Measurements from ENCODE around the gene S100A10.

The S100A10 gene

DNA sequence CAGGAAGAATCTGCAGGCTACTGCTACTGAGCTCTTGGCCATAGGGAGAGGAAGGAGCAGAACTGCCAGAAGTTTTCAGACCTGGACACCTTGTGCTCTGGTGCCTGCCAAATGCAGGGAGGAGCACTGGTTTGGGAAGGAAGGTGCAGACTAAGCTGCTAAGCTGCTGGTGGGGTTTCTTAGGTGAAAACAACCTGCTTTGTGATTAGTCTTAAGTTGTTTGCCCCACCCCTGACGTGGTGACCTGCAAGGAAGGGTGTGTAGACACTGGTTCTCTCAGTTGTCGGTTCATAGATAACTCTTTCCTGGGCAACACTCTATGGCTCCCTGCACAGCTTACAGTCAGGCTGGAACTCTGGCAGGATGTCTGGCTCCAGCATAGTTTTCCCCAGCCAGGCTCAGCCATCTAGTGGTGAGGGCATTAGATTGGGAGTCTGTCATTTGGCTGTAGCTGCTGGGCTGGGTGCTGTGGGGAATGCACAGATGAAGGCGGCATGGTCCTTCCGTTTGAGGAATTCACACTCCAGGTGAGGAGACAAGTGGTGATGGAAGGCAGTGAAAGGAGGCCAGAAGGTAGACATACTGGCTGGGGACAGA, 10.3 kb upstream of the S100A10 start:
- no peak for TF ChIP-seq JUND (IDR thresholded peaks at IDR 0.05; ENCODE audit: low read depth)
- in situ Hi-C loops (cut with HindIII; ENCODE audit: low pct_unique_long_range_greater_than_20kb, low sequenced_read_pairs) = no loop called here
- DNase-seq (ENCODE audit: low read depth in 1 of 2, low spot score in 1 of 2) = peak in 1 of 2 experiments; percentile 69

DNA sequence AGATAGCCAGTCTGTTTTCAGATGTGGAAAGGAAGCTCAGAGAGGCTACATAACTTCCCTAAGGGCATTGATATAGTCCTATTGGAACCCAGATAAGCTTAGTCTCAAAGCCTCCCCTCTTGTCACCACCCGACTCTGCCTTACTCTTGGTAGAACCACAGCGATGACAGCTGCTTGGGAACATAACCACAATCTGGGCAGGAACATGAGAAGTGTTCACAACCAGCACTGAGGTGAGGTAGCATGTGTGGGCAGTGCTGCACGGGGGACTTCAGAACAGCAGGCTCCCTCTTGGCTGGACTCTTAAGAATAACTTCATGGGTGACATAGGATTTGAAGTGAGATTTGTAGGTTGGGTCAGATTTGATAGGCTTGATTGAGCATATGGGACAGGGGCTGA, 9.3 kb upstream of the S100A10 start:
- DNase-seq (ENCODE audit: low read depth in 1 of 2, low spot score in 1 of 2) = no peak
- TF ChIP-seq JUND (IDR thresholded peaks at IDR 0.05; ENCODE audit: low read depth) = no peak
- in situ Hi-C loops (cut with HindIII; ENCODE audit: low pct_unique_long_range_greater_than_20kb, low sequenced_read_pairs) = no loop called here

DNA sequence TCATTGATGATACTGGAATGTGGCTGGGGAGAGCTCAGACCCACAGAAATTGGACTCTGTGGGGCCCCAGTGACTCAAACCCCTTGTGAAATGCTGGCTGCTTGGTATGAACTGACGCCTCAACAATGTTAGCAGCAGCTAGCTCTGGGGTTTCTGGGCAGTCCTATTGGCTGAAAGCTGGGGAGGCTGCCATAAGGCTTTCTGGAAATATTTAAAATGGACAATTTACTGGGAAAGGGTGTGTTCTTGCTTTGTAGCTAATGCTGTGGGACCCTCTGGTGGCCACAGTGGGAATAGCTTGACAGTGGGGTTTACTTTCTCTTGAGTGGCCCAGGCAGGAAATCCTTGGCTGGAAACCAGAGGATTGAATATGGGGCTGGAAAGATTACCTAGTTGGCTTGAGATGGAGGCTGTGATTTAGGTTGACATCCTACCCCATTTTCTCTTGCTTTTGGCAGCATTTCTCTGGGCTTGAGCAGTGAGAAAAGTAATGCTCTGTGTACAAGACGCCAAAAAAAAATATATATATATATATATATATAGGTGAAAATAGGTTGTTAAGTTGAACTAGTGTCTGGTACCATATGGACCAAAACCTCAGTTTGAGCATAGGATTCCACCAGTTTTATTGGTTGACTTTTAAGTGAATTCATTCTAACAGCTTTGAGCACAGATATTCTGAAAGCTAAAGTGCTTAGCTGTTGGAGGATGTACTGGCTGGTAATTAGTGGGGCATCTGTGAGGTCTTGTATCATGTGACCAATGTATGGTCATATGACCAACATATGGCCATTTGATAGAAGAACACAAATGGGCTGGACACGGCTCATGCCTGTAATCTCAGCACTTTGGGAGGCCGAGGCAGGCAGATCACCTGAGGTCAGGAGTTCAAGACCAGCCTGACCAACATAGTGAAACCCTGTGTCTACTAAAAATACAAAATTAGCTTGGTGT, 8.2 kb upstream of the S100A10 start:
- peak; percentile 59 to 94 for DNase-seq (ENCODE audit: low read depth in 1 of 2, low spot score in 1 of 2)
- TF ChIP-seq JUND (IDR thresholded peaks at IDR 0.05; ENCODE audit: low read depth) = no peak
- in situ Hi-C loops (cut with HindIII; ENCODE audit: low pct_unique_long_range_greater_than_20kb, low sequenced_read_pairs) = no loop called here

DNA sequence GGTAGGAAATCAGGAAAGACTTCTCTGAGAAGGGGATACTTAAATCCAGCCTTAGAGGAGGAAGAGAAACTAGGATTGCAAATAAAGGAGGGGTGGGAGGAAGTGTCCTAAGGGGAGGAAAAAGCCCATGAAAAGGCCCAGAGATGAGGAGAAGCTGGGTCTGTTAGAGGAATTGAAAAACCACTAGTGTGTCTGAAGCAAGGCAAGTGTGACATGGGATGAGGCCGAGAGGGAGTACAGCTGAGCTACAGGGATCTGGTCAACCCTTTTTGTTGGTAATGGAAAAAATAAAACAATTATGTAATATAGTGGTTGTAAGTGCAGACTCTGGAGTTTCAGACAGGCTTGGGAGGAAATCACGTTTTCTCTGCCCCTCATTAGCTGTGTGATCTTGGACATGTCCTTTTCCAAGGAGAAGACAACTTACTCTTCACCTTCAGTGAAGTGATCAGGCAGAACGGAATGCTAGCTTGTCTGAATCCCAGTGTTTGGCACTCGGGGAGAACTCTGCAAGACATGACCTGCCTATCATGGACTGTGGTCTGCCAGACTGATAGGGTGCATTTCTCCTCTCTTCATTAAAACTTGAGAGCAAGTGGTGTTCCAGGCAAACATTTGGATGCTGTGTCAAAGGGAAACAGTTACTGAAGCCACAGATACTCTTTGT, 7.4 kb upstream of the S100A10 start:
- in situ Hi-C loops (cut with HindIII; ENCODE audit: low pct_unique_long_range_greater_than_20kb, low sequenced_read_pairs) = no loop called here
- DNase-seq (ENCODE audit: low read depth in 1 of 2, low spot score in 1 of 2) = no peak
- TF ChIP-seq JUND (IDR thresholded peaks at IDR 0.05; ENCODE audit: low read depth) = no peak

DNA sequence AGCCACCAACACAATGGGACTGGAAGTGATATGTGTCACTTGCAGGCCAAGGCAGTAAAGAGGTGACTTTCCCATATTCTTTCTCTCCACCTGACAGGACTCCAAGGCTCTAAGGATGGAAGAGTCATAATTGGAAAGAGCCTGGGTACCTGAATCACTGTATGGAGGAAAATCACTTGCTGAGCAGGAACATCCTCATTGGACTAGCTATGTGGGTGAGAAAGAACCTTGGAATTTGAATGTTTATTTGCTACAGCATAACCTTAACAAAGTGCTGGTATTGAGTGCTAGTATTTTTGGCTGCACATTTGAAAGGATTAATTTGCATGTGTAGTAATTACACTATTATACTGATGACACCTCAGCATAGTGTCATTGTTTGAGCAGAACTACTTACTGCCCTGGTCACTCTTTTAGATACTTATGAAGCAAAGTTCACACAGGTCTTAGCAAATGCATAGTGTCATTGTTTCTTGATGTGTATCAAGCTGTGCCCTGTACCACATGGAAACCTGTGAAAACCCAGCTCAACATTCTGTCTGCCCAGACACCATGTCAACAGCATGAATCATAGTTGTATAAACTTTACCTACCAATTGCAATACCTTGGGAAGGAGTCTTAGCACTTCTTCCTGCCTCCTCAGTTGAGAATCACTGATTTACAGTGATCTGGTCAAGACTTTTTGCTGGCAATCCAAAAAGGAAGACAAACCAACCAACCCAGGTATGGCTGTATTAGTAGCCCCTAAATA, 5.1 kb upstream of the S100A10 start:
- TF ChIP-seq JUND (IDR thresholded peaks at IDR 0.05; ENCODE audit: low read depth) = no peak
- in situ Hi-C loops (cut with HindIII; ENCODE audit: low pct_unique_long_range_greater_than_20kb, low sequenced_read_pairs) = no loop called here
- peak in 1 of 2 experiments; percentile 72 for DNase-seq (ENCODE audit: low read depth in 1 of 2, low spot score in 1 of 2)

DNA sequence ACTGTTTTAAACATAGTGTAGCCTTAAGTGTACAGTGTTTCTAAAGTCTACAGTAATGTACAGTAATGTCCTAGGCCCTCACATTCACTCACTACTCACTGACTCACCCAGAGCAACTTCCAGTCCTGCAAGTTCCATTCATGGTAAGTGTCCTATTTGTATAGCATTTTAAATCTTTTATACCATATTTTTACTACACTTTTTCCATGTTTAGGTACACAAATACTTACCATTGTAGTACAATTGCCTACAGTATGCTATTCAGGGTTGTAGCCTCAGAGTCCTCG, 3.6 kb upstream of the S100A10 start:
- no peak for DNase-seq (ENCODE audit: low read depth in 1 of 2, low spot score in 1 of 2)
- in situ Hi-C loops (cut with HindIII; ENCODE audit: low pct_unique_long_range_greater_than_20kb, low sequenced_read_pairs) = no loop called here

DNA sequence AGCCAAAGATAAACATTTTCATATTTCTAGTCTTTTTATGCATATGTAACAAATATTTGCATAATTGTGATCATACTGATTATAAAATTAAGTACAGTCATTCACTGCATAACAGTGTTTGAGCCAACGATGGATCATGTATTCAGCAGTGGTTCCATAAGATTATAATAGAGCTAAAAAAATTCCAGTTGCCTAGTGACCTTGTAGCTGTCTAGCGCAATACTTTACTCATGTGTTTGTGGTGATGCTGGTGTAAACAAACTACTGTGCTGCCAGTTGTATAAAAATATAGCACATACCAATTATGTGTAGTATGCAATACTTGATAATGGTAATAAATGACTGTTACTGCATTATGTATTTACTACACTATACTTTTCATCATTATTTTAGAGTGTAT, 2.1 kb upstream of the S100A10 start:
- TF ChIP-seq JUND (IDR thresholded peaks at IDR 0.05; ENCODE audit: low read depth) = no peak
- no peak for DNase-seq (ENCODE audit: low read depth in 1 of 2, low spot score in 1 of 2)
- in situ Hi-C loops (cut with HindIII; ENCODE audit: low pct_unique_long_range_greater_than_20kb, low sequenced_read_pairs) = no loop called here

More for the DNA sequence above, 3.6 kb upstream of the S100A10 start:
- no peak for TF ChIP-seq JUND (IDR thresholded peaks at IDR 0.05; ENCODE audit: low read depth)

DNA sequence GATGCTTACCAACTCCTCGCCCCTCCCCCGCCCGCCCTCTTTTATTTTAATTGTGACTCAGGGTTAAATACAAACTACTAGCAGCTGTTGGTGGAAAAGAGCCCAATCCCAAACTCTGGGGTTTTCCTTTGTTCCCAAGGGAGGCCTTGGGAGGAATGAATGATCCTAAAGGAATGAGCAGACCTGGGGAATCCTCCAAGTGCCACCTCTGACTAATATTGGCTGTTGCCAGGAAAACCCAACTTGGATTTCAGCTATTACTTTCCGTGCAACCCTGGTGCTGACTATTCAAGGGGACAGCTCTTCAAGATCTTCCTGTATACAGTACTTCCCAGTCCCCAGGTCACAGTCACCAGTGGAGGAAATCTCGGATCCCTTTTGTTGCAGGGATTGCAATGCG, 1.3 kb upstream of the S100A10 start:
- no peak for TF ChIP-seq JUND (IDR thresholded peaks at IDR 0.05; ENCODE audit: low read depth)
- peak in 1 of 2 experiments; percentile 51 for DNase-seq (ENCODE audit: low read depth in 1 of 2, low spot score in 1 of 2)
- in situ Hi-C loops (cut with HindIII; ENCODE audit: low pct_unique_long_range_greater_than_20kb, low sequenced_read_pairs) = no loop called here

DNA sequence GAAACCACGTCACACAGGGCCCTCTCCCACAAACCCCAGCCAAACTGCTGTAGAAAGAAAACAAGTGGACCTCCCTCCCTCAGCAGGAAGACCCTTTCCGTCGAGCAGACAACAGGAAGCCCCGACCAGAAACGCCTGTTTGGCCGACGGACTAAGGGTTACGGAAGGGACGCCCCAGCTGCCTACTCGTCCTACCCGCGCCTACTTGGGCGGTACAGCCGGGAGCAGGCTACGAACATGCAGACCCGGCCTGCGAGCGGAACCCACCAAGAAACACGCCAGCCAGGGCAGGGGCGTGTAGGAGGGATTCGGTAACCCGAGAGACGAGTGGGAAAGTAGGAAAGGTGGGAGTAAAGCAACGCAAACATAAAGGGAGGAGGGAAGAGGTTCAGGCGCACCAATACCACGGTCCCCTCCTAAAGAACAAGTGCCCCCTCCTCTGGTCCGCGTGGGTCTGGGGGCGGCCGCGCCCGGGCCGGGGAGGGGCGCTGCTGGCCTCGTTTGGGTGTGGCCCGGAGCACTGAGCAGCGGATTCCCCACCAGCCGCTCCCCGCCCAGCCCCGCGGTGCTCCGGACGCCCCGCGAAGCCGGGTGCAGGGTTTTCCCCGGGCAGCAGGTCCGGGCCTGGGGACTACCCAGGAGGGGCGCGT, 450 bp downstream of the S100A10 start:
- in situ Hi-C loops (cut with HindIII; ENCODE audit: low pct_unique_long_range_greater_than_20kb, low sequenced_read_pairs) = no loop called here
- no peak for TF ChIP-seq JUND (IDR thresholded peaks at IDR 0.05; ENCODE audit: low read depth)
- peak in 1 of 2 experiments; percentile 50 for DNase-seq (ENCODE audit: low read depth in 1 of 2, low spot score in 1 of 2)

DNA sequence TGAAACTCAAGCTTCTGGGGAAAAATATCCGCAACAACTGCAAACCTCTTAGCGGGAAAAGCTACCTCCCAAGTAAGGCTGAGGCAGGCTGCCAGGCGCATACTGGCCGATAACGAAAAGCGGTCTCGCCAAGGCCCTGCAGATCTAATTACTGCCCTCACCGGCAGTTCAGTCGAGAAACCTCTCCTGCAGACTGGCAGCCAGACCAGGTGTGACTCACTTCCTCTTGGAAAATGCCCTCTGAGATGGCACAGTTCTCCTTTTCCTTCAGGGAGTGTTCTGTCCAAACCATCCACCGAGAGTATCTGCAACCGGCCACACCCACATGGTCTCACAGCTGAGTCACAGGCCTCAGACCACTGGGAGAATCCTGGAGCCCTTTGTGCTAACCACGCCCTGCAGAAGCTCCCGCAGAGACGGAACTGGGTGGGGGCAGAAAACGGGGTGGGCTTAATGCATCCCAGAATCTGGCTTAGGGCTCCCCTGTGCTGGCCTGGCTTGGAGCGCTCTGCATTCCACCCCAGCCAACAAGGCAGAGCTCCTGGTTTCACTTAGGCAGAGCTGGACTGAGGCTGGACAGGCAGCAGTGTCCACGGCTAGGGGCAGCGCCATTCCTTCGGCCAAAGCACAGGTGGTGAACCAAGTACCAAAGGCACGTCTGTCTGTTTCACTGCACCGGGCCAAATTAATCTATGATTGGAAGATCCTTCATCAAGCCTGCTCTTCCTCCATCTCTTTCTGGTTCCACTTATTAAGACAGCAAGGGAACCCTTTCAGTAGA, 1.2 kb downstream of the S100A10 start:
- DNase-seq (ENCODE audit: low read depth in 1 of 2, low spot score in 1 of 2) = peak; percentile 45 to 95
- no peak for TF ChIP-seq JUND (IDR thresholded peaks at IDR 0.05; ENCODE audit: low read depth)
- in situ Hi-C loops (cut with HindIII; ENCODE audit: low pct_unique_long_range_greater_than_20kb, low sequenced_read_pairs) = no loop called here

DNA sequence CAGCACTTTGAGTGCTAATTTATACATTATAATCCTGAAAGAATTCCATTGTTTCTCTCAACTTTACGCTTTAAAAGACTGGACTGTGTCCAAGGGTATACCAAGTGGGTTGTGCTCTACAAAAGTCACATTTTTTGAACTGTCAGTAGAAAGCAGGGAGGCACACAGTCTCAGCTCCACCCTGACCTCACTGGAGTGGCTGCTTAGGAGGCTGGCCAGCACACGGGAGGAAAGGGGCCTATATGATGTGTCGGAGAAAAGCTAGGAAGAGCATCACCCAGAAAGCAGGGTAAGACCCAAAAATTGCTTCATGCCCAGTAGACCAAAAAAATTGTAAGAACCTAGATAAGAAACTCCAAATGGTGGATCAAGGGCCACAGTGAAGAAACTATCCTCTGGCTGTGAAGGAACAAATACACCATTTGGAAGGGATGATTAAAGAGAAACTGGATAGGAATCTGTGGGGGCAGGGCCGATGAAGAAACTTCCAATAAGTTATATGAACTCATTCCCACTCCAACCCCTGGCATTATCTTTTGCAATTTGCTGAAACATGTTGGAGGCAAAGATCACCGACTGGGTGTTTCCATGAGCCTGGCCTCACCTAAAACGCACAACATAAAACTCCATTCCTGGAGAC, 1.9 kb downstream of the S100A10 start:
- DNase-seq (ENCODE audit: low read depth in 1 of 2, low spot score in 1 of 2) = peak in 1 of 2 experiments; percentile 27
- no peak for TF ChIP-seq JUND (IDR thresholded peaks at IDR 0.05; ENCODE audit: low read depth)
- in situ Hi-C loops (cut with HindIII; ENCODE audit: low pct_unique_long_range_greater_than_20kb, low sequenced_read_pairs) = no loop called here
